ENCODE measurements around the gene KLK11. TPM values are rescaled to one million over a fixed set of nuclear protein-coding genes. Genes with fewer than 3 reads are reported as not detected.

The KLK11 gene
- total and polyA plus RNA-seq, 2 donors, result 0.15 TPM; not detected in 1

DNA sequence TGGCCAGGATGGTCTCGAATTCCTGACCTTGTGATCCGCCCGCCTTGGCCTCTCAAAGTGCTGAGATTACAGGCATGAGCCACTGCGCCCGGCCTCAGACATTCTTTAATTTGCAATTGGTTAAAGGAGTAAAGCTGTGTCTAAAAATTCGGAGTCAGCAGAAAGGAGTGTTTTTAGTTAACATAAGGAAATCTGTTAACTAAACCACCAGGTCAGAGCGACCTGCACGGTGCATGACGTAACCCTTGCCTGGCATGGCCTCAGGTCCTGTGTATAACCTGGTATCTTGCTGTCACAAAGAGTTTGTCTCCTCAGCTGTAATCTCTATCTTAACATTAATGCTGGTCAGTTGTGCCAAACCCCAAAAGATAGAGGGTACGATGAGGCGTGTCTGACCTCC, 17.9 kb upstream of the KLK11 start:
- WGBS, result 74% methylated on average over 11 of the region's 11 CpGs
- Histone ChIP-seq H3K27ac (ENCODE audit: low read depth) (no peak overlapping the region), H3K4me3 (ENCODE audit: low read depth, low read length) (no peak overlapping the region), H3K36me3 (ENCODE audit: insufficient read depth) (no peaks in the 10 kb centered on the region), H3K4me1 (ENCODE audit: insufficient read depth) (no peaks in the 10 kb centered on the region)
- DNase-seq (ENCODE audit: extremely low spot score), result no peak

DNA sequence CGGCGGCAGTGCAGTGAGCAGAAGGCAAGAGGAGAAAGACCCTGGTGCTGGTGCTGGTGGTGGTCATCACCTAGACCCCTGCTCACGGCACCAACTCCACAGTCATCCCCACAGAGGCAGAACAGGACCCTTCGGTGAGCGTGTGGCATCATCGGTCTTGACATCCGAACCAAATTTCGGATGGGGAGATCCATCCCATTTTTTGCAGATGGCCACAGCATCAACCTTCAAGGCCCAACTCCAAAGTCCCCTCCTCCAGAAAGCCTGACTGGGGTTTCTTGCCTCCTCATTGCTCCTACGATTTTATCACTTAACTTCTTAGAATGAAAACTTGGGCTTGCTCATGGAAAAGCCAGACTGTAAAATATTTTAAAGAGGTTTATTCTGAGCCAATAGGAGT, 17.1 kb upstream of the KLK11 start:
- no peak overlapping the region for H3K4me3 ChIP-seq (ENCODE audit: low read depth, low read length)
- no peak overlapping the region for H3K27ac ChIP-seq (ENCODE audit: low read depth)
- 81% methylated on average over 9 of the region's 9 CpGs for WGBS
- DNase-seq (ENCODE audit: extremely low spot score), result no peak
- H3K4me1 ChIP-seq (ENCODE audit: insufficient read depth), result no peaks in the 10 kb centered on the region
- no peaks in the 10 kb centered on the region for H3K36me3 ChIP-seq (ENCODE audit: insufficient read depth)

DNA sequence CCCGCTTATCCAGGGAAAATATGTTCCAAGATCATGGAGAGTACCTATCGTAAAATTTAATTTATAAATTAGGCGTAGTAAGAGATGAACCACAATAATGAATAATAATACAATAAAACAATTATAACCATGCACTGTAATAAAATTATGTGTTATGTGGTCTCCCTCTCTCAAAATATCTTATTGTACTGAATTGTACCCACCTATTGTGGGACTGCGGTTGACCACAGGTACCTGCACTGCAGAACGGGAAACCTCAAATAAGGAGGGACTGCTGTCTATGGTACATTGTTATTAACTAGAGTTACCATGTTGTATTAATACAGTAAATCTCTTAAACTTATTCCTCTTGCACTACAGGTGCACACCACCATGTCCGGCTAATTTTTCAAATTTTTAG, 13.7 kb upstream of the KLK11 start:
- Histone ChIP-seq H3K36me3 (ENCODE audit: insufficient read depth) (no peaks in the 10 kb centered on the region), H3K27ac (ENCODE audit: low read depth) (no peak overlapping the region), H3K4me1 (ENCODE audit: insufficient read depth) (no peaks in the 10 kb centered on the region), H3K4me3 (ENCODE audit: low read depth, low read length) (no peak overlapping the region)
- no peak for DNase-seq (ENCODE audit: extremely low spot score)
- WGBS, result 93% methylated on average over 6 of the region's 6 CpGs

- Histone ChIP-seq H3K4me3 (ENCODE audit: low read depth, low read length) (no peak overlapping the region), H3K27ac (ENCODE audit: low read depth) (no peak overlapping the region), H3K4me1 (ENCODE audit: insufficient read depth) (no peaks in the 10 kb centered on the region), H3K36me3 (ENCODE audit: insufficient read depth) (no peaks in the 10 kb centered on the region)
- DNase-seq (ENCODE audit: extremely low spot score), result no peak
- WGBS, result 44% methylated on average over 9 of the region's 9 CpGs
Observed at GRCh38 chr19:51036519-51036918, 10.1 kb upstream of the KLK11 start.

DNA sequence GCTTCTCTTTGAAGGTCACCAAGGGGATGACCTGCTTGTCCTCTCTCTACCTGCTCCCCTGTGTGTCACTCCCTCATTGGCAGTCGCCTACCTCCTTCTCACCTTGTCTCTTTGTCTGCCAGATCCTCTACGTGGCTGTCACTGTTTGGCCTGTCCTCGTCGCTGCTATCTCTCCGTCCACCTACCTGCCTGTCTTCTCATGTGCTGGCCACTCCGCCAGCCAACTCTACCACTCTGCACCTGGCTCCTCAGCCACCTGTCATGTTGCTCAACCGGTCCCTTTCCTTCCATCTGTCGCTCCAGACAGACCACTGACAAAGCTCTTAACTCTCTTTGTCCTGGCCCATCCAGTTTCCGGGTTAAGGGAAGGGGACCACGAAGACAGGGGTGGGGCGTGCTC, 8.3 kb upstream of the KLK11 start, which contains the start of gene KLK12:
Gene KLK12, minus strand, starts transcription at position 299 of the 400 bp plus-strand sequence. CDS start 381 bp downstream, outside the sequence.
- DNase-seq (ENCODE audit: extremely low spot score), result no peak
- H3K36me3 ChIP-seq (ENCODE audit: insufficient read depth), result no peaks in the 10 kb centered on the region
- no peaks in the 10 kb centered on the region for H3K4me1 ChIP-seq (ENCODE audit: insufficient read depth)
- H3K27ac ChIP-seq (ENCODE audit: low read depth), result no peak within 1 kb of the TSS
- H3K4me3 ChIP-seq (ENCODE audit: low read depth, low read length), result no peak within 1 kb of the TSS
- 41% methylated on average over 11 of the region's 11 CpGs for WGBS

- H3K4me1 ChIP-seq (ENCODE audit: insufficient read depth), result no peaks in the 10 kb centered on the region
- no peak overlapping the region for H3K27ac ChIP-seq (ENCODE audit: low read depth)
- no peak for DNase-seq (ENCODE audit: extremely low spot score)
- WGBS, result 92% methylated on average over 28 of the region's 28 CpGs
- no peak overlapping the region for H3K4me3 ChIP-seq (ENCODE audit: low read depth, low read length)
- H3K36me3 ChIP-seq (ENCODE audit: insufficient read depth), result no peaks in the 10 kb centered on the region
Observed at GRCh38 chr19:51031880-51032225, 5.4 kb upstream of the KLK11 start.

DNA sequence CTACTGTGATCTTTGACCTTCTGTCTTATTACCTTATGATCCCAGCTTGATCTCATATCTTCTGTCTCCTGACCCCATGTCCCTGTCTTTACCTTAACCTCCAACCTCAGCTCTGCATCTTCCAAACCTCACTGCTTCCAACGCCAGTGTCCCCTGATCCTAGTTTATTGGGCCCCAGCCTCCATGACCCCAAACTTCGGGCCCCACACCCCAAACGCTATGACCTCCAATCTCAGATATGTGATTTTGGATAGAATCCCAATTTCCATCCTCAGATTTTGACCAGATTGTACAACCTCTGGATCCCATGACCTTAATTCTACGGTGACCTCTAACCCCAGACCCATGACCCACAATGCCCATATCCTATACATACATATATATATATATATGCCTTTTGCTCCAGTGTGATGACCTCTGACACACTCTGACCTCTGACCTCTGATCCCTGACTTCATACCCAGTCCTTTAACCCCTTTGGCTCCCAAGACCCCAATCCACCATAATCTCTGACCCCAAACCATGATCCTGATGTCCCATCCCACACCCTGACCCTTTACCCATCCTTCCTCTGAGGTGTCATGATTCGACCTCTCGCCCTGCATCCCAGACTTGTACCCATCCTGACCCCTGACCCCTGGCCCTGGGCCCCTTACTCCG, 4.9 kb upstream of the KLK11 start:
- H3K27ac ChIP-seq (ENCODE audit: low read depth), result no peak overlapping the region
- 91% methylated on average over 7 of the region's 7 CpGs for WGBS
- H3K36me3 ChIP-seq (ENCODE audit: insufficient read depth), result no peaks in the 10 kb centered on the region
- no peak overlapping the region for H3K4me3 ChIP-seq (ENCODE audit: low read depth, low read length)
- no peak for DNase-seq (ENCODE audit: extremely low spot score)
- H3K4me1 ChIP-seq (ENCODE audit: insufficient read depth), result no peaks in the 10 kb centered on the region

- Histone ChIP-seq H3K4me1 (ENCODE audit: insufficient read depth) (no peaks in the 10 kb centered on the region), H3K27ac (ENCODE audit: low read depth) (no peak overlapping the region), H3K36me3 (ENCODE audit: insufficient read depth) (no peaks in the 10 kb centered on the region), H3K4me3 (ENCODE audit: low read depth, low read length) (no peak overlapping the region)
- WGBS, result 77% methylated on average over 13 of the region's 13 CpGs
- no peak for DNase-seq (ENCODE audit: extremely low spot score)
Observed at GRCh38 chr19:51030631-51031030, 4.2 kb upstream of the KLK11 start.

GRCh38 chr19:51029718-51030117, 3.3 kb upstream of the KLK11 start:
- no peak for DNase-seq (ENCODE audit: extremely low spot score)
- no peak overlapping the region for H3K27ac ChIP-seq (ENCODE audit: low read depth)
- WGBS, result 89% methylated on average over 2 of the region's 2 CpGs
- H3K36me3 ChIP-seq (ENCODE audit: insufficient read depth), result no peaks in the 10 kb centered on the region
- no peak overlapping the region for H3K4me3 ChIP-seq (ENCODE audit: low read depth, low read length)
- H3K4me1 ChIP-seq (ENCODE audit: insufficient read depth), result no peaks in the 10 kb centered on the region

GRCh38 chr19:51027873-51028272, 1.5 kb upstream of the KLK11 start:
- Histone ChIP-seq H3K27ac (ENCODE audit: low read depth) (no peak overlapping the region), H3K36me3 (ENCODE audit: insufficient read depth) (no peaks in the 10 kb centered on the region)
- 32% methylated on average over 5 of the region's 5 CpGs for WGBS

DNA sequence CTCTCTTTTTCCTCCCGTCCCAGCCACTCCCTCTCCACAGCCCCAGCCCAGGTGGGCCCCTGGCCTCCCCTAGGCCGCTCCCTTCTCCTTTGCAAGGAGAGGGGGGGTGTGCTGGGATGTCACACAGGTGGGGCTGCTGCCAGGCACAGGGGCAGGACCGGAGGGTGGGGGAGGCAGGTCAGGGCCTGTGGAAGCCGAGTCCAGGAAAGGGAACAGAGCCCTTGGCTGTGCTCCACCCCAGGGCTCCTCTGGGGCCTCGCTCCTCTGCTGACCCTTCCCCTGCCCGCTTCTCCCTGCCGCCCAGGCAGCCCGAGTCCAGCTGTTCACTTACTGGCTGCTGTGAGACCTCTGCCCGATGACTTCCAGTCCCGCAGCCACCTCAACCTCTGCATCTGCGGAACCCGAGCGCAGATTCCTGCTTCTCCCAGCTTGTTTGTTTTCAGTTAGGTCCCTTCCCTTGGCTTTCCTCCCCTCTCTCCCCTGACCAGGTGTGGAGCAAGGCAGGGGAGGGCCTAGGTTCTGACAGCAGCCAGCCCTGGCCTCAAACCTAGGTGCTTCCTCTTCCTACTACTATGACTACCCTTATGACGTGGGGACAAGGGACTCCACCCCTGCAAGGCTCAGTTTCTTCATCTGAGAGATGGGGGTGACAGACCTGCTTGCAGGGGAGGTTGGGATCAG, 850 bp upstream of the KLK11 start:
- Histone ChIP-seq H3K4me3 (ENCODE audit: low read depth, low read length) (no peak overlapping the region), H3K27ac (ENCODE audit: low read depth) (no peak overlapping the region), H3K36me3 (ENCODE audit: insufficient read depth) (no peaks in the 10 kb centered on the region), H3K4me1 (ENCODE audit: insufficient read depth) (no peaks in the 10 kb centered on the region)
- no peak for DNase-seq (ENCODE audit: extremely low spot score)
- 43% methylated on average over 14 of the region's 14 CpGs for WGBS

More at GRCh38 chr19:51027873-51028272, 1.5 kb upstream of the KLK11 start:
- DNase-seq (ENCODE audit: extremely low spot score), result no peak
- H3K4me3 ChIP-seq (ENCODE audit: low read depth, low read length), result no peak overlapping the region
- H3K4me1 ChIP-seq (ENCODE audit: insufficient read depth), result no peaks in the 10 kb centered on the region

DNA sequence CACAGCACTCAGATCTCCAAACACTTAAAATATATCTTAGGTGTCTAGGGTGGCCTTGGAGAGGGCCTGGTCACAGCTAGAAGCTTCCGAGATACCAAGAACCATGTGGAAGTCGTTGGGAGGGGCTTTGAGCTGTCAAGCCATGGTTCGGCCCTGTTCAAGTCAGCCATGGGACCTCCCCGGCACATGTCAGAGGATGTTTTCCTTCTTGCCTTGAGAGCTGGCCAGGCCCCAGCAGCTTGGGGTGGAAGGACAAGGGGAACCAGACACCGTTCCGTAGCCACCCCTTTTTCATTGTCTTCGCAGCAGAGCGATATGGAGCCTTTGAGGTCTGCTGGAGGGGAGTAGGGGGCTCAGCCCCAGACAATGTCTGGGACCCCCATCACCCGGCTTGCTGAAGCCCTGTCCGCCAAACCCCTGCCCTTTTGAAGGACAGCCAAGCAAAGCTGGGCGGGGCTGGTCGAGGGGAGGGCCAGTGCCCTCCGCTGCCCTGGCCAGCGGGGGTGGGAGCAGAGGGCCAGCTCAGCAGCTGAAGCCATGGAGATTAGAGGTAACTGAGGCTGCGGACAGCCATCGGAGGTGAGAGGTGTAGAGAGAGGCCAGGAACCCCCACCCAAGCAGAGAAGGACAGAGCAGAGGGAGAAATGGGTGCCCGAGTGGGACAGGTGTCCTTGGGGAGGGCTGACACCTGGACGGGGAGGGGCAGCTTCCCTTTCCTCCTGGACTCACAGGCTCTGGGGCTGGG, 435 bp downstream of the KLK11 start:
- H3K27ac ChIP-seq (ENCODE audit: low read depth), result no peak overlapping the region
- H3K36me3 ChIP-seq (ENCODE audit: insufficient read depth), result no peaks in the 10 kb centered on the region
- no peak for DNase-seq (ENCODE audit: extremely low spot score)
- no peaks in the 10 kb centered on the region for H3K4me1 ChIP-seq (ENCODE audit: insufficient read depth)
- 51% methylated on average over 18 of the region's 18 CpGs for WGBS
- no peak overlapping the region for H3K4me3 ChIP-seq (ENCODE audit: low read depth, low read length)

GRCh38 chr19:51025401-51025800, 1.0 kb downstream of the KLK11 start:
- Histone ChIP-seq H3K4me1 (ENCODE audit: insufficient read depth) (no peaks in the 10 kb centered on the region), H3K36me3 (ENCODE audit: insufficient read depth) (no peaks in the 10 kb centered on the region), H3K4me3 (ENCODE audit: low read depth, low read length) (no peak overlapping the region), H3K27ac (ENCODE audit: low read depth) (no peak overlapping the region)
- 62% methylated on average over 6 of the region's 6 CpGs for WGBS
- DNase-seq (ENCODE audit: extremely low spot score), result no peak

DNA sequence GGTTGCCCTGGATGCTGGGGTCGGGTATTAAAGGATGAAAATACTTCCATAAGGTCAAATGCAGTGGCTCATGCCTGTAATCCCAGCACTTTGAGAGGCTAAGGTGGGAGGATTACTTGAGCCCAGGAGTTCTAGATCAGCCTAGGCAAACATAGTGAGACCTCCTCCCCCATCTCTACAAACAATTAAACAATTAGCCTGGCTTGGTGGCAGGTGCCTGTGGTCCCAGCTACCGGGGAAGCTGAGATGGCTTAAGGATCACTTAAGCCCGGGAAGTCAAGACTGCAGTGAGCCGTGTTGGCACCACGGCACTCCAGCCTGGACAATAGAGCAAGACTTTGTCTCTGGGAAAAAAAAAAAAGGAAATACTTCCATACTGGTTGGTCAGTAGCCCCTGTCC, 1.5 kb downstream of the KLK11 start:
- Histone ChIP-seq H3K36me3 (ENCODE audit: insufficient read depth) (no peaks in the 10 kb centered on the region), H3K4me1 (ENCODE audit: insufficient read depth) (no peaks in the 10 kb centered on the region), H3K4me3 (ENCODE audit: low read depth, low read length) (no peak overlapping the region), H3K27ac (ENCODE audit: low read depth) (no peak overlapping the region)
- DNase-seq (ENCODE audit: extremely low spot score), result no peak
- WGBS, result 43% methylated on average over 5 of the region's 5 CpGs

Measured in urinary bladder (tissue), 4 donors.